ENCODE data around the gene PDXK. TPM values are rescaled to one million over a fixed set of nuclear protein-coding genes. Genes with fewer than 3 reads are reported as not detected.

The PDXK gene
- total and polyA plus RNA-seq, 2 of the 13 experiments (the other 11 are each of a cell fraction or from before 2014, with no cell fraction given): 114 to 184 TPM

- TF ChIP-seq ZBTB14 (CRISPR knock-in tag; IDR thresholded peaks at IDR 0.05) (no peak), KLF15 (CRISPR knock-in tag; IDR thresholded peaks at IDR 0.05; ENCODE audit: borderline replicate concordance) (no peak), TMF1 (CRISPR knock-in tag; IDR thresholded peaks at IDR 0.05; ENCODE audit: low read depth) (no peak), MED8 (CRISPR knock-in tag; IDR thresholded peaks at IDR 0.05; ENCODE audit: insufficient replicate concordance) (no peak), KMT2A (CRISPR knock-in tag; IDR thresholded peaks at IDR 0.05) (no peak), ZNF121 (CRISPR knock-in tag; IDR thresholded peaks at IDR 0.05) (no peak), JDP2 (CRISPR knock-in tag; IDR thresholded peaks at IDR 0.05; ENCODE audit: borderline replicate concordance) (no peak), ZNF432 (CRISPR knock-in tag; IDR thresholded peaks at IDR 0.05; ENCODE audit: borderline replicate concordance) (no peak), ZSCAN30 (CRISPR knock-in tag; IDR thresholded peaks at IDR 0.05) (no peak), ZBTB42 (CRISPR knock-in tag; IDR thresholded peaks at IDR 0.05) (no peak), SMYD3 (CRISPR knock-in tag; IDR thresholded peaks at IDR 0.05) (no peak), SMARCC2 (IDR thresholded peaks at IDR 0.05) (no peak), AHR (CRISPR knock-in tag; IDR thresholded peaks at IDR 0.05) (no peak), AKAP8 (CRISPR knock-in tag; IDR thresholded peaks at IDR 0.05) (no peak), ONECUT2 (CRISPR knock-in tag; IDR thresholded peaks at IDR 0.05) (no peak), ATF4 (CRISPR knock-in tag; IDR thresholded peaks at IDR 0.05) (no peak), ZBTB10 (CRISPR knock-in tag; IDR thresholded peaks at IDR 0.05; ENCODE audit: borderline replicate concordance) (no peak), MED13 (CRISPR knock-in tag; IDR thresholded peaks at IDR 0.05) (no peak)
- TF ChIP-seq, protein P1, sequence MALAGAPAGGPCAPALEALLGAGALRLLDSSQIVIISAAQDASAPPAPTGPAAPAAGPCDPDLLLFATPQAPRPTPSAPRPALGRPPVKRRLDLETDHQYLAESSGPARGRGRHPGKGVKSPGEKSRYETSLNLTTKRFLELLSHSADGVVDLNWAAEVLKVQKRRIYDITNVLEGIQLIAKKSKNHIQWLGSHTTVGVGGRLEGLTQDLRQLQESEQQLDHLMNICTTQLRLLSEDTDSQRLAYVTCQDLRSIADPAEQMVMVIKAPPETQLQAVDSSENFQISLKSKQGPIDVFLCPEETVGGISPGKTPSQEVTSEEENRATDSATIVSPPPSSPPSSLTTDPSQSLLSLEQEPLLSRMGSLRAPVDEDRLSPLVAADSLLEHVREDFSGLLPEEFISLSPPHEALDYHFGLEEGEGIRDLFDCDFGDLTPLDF (CRISPR knock-in tag; IDR thresholded peaks at IDR 0.05): no peak
- TF ChIP-seq, protein P2, sequence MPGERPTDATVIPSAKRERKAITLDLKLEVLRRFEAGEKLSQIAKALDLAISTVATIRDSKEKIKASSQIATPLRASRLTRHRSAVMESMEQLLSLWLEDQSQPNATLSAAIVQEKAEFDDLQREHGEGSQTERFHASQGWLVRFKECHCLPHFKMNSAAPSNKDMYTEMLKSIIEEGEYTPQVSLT (CRISPR knock-in tag; IDR thresholded peaks at IDR 0.05; ENCODE audit: borderline replicate concordance, low read depth): no peak
- TF ChIP-seq, protein P3, sequence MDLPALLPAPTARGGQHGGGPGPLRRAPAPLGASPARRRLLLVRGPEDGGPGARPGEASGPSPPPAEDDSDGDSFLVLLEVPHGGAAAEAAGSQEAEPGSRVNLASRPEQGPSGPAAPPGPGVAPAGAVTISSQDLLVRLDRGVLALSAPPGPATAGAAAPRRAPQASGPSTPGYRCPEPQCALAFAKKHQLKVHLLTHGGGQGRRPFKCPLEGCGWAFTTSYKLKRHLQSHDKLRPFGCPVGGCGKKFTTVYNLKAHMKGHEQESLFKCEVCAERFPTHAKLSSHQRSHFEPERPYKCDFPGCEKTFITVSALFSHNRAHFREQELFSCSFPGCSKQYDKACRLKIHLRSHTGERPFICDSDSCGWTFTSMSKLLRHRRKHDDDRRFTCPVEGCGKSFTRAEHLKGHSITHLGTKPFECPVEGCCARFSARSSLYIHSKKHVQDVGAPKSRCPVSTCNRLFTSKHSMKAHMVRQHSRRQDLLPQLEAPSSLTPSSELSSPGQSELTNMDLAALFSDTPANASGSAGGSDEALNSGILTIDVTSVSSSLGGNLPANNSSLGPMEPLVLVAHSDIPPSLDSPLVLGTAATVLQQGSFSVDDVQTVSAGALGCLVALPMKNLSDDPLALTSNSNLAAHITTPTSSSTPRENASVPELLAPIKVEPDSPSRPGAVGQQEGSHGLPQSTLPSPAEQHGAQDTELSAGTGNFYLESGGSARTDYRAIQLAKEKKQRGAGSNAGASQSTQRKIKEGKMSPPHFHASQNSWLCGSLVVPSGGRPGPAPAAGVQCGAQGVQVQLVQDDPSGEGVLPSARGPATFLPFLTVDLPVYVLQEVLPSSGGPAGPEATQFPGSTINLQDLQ (CRISPR knock-in tag; IDR thresholded peaks at IDR 0.05): no peak
Measured at GRCh38 chr21:43810505-43811261, 91.8 kb downstream of the PDXK start (continued).

All from HepG2 (cell line).